Measurements from ENCODE around the gene DDX17.

DDX17 gene

DNA sequence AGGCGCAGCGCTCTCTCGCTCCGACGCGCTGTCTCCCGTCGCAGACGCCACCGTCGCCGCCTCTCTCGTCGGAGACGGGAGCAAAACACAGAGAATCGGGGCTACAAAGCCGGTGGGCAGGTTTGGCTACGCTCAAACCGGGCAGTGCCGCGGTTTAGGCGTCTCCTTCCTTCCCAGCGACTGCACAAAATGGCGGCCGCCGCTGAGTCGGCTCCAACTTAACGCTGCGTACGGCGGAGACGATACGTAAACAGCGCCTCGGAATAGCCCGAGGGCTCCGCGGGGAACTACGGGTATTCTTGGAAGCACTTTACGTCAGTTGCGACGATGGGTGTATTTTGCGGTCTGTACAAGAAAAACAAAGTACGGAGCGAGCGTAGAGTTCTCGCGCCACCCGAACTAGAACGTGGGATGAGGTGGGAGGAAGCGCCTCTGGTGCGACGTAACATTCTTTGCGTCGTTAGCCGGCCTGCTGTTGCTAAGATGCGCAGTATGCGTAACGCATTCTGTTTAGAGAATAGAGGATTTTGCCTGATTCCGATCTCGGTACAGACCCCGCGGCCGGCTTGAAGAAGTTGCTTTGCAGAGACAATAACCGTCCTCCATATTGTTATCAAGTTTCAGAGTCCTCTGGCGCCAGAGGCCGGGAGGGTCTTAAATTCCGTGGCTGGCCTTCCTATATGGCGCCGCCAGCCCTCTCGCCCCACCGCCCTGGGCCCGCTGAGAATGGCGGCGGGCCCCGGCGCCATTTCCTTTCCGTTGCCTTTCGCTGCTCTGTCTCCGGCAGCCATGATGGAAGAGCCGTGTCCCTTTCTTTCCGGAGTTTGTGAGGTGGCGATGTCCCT, at the start of gene DDX17:
TSS of gene DDX17 (minus strand) at position 194 of the 845 bp plus-strand sequence.
- peak; percentile 96 to 99 for DNase-seq (ENCODE audit: low read depth in 2 of 2)
- TF ChIP-seq, protein P1, sequence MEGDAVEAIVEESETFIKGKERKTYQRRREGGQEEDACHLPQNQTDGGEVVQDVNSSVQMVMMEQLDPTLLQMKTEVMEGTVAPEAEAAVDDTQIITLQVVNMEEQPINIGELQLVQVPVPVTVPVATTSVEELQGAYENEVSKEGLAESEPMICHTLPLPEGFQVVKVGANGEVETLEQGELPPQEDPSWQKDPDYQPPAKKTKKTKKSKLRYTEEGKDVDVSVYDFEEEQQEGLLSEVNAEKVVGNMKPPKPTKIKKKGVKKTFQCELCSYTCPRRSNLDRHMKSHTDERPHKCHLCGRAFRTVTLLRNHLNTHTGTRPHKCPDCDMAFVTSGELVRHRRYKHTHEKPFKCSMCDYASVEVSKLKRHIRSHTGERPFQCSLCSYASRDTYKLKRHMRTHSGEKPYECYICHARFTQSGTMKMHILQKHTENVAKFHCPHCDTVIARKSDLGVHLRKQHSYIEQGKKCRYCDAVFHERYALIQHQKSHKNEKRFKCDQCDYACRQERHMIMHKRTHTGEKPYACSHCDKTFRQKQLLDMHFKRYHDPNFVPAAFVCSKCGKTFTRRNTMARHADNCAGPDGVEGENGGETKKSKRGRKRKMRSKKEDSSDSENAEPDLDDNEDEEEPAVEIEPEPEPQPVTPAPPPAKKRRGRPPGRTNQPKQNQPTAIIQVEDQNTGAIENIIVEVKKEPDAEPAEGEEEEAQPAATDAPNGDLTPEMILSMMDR (IDR thresholded peaks at IDR 0.05; ENCODE audit: low read depth, low read length): no peak
- H3K4me3 ChIP-seq (replicated peaks in 1 of 2; ENCODE audit: low read depth in 2 of 2, low read length in 2 of 2): peak within 1 kb of the TSS; percentile 67 to 90

- TF ChIP-seq, protein P1 (IDR thresholded peaks at IDR 0.05; ENCODE audit: low read depth, low read length): no peak
- no peak overlapping the region for H3K4me3 ChIP-seq (replicated peaks in 1 of 2; ENCODE audit: low read depth in 2 of 2, low read length in 2 of 2)
- peak in 1 of 2 donors; percentile 84 for DNase-seq (ENCODE audit: low read depth in 2 of 2)
Observed at GRCh38 chr22:38554281-38554680, 48.2 kb upstream of the DDX17 start.

DNA sequence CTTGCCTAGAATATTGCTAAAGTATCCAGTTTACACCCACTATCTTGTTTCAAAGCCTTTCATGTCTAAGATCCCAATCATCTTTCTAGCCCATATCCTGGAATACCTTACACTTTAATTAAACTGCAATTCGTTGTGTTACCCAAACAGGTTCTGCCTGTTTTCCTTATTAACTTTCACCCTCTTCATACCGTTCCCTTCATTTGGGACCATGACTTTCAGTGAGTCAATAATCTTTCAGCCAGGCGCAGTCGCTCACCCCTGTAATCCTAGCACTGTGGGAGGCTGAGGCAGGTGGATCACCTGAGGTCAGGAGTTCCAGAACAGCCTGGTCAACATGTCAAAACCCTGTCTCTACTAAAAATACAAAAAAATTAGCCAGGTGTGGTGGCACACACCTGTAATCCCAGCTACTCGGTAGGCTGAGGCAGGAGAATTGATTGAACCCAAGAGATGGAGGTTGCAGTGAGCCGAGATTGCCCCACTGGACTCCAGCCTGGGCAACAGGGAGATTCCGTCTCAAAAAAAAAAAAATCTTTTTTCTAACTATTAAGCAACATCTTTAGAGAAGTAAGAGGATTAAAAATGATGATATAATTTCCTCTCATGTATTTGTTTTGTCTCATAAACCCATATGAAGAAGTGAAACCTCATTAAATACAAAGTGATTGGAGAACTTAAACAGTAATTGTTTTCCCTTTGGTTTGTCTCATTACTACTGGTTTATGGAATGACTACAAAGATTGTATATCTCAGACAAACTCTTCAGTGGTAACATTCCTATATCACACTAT, 43.2 kb upstream of the DDX17 start:
- TF ChIP-seq, protein P1 (IDR thresholded peaks at IDR 0.05; ENCODE audit: low read depth, low read length): no peak
- no peak overlapping the region for H3K4me3 ChIP-seq (replicated peaks in 1 of 2; ENCODE audit: low read depth in 2 of 2, low read length in 2 of 2)
- no peak for DNase-seq (ENCODE audit: low read depth in 2 of 2)

DNA sequence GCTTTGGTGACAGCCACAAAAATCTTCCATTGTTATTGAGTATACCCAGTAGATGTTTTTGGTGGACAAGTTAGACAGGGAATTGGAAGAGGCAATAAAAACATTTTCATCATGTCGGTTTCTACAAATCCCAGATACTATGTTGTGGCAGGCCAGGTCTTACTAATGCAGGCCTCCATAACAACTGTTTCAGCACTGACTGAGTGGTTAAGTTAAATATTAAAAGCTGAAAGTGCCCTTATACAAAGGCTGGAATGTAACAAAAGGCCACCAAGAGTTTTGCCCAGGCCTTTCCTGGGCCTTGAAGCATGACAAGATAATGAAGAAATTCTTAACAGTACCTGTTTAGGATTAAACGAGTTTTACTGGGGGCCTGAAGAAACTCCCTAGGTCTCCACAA, 34.6 kb upstream of the DDX17 start:
- TF ChIP-seq, protein P1 (IDR thresholded peaks at IDR 0.05; ENCODE audit: low read depth, low read length): no peak
- no peak overlapping the region for H3K4me3 ChIP-seq (replicated peaks in 1 of 2; ENCODE audit: low read depth in 2 of 2, low read length in 2 of 2)
- DNase-seq (ENCODE audit: low read depth in 2 of 2): no peak

DNA sequence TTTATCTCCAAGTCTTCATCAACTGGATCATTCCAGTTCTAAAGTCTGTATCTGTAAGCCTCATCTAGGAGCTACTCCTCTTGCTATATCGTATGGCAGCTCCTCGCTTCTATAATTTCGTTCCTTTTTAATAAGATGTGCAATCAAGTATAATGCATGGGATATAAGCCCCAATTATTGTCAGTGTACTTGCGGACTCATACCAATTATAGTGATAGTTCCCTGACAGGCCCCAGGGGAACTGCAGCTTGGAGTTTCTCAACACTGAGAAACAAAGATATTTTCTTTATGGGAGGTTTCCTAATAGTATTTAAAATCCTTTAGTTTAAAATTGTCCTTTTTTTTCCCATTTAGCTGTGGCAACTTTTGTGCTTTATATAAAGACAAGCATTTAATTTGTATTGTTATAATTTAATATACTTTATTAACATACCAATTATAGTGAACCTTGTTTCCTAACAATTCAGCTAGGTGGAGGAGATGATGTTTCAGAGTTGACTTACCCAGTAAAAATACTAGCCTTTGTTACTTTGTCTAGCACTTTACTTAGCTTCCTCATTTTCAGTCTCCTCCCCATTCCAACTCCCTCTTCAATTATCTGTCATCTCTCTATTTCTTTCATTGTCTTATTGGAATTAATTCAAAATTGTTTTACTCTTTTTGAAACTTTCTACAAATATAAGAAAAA, 25.3 kb upstream of the DDX17 start:
- DNase-seq (ENCODE audit: low read depth in 2 of 2): peak in 1 of 2 donors; percentile 11
- TF ChIP-seq, protein P1 (IDR thresholded peaks at IDR 0.05; ENCODE audit: low read depth, low read length): no peak
- H3K4me3 ChIP-seq (replicated peaks in 1 of 2; ENCODE audit: low read depth in 2 of 2, low read length in 2 of 2): no peak overlapping the region

GRCh38 chr22:38524429-38524828, 18.3 kb upstream of the DDX17 start:
- H3K4me3 ChIP-seq (replicated peaks in 1 of 2; ENCODE audit: low read depth in 2 of 2, low read length in 2 of 2): no peak overlapping the region
- TF ChIP-seq, protein P1 (IDR thresholded peaks at IDR 0.05; ENCODE audit: low read depth, low read length): no peak
- DNase-seq (ENCODE audit: low read depth in 2 of 2): no peak

Data from cardiac fibroblast (primary cell).